ENCODE data around the gene CBX7. TPM values are rescaled to one million over a fixed set of nuclear protein-coding genes. Genes with fewer than 3 reads are reported as not detected.

Gene CBX7
- total RNA-seq, 2 donors from 2014 or later, result 170 to 174 TPM

GRCh38 chr22:39108487-39108886, 44.0 kb downstream of the CBX7 start:
- H3K27ac ChIP-seq, result no peak overlapping the region
- ATAC-seq (ENCODE audit: insufficient number of reproducible peaks, low FRiP score, low read depth), result no peak
- DNase-seq (ENCODE audit: low spot score), result no peak
- no peaks in the 10 kb centered on the region for H3K36me3 ChIP-seq
- TF ChIP-seq CTCF (IDR thresholded peaks at IDR 0.05), result no peak
- no peaks in the 10 kb centered on the region for H3K27me3 ChIP-seq (replicated peaks; ENCODE audit: insufficient read depth)
- H3K9me3 ChIP-seq, result no peaks in the 10 kb centered on the region
- H3K4me3 ChIP-seq, result no peak overlapping the region
- no peaks in the 10 kb centered on the region for H3K4me1 ChIP-seq (ENCODE audit: control insufficient read depth in 1 of 2, low read depth in 2 of 2)

- no peaks in the 10 kb centered on the region for H3K27me3 ChIP-seq (replicated peaks; ENCODE audit: insufficient read depth)
- no peaks in the 10 kb centered on the region for H3K4me1 ChIP-seq (ENCODE audit: control insufficient read depth in 1 of 2, low read depth in 2 of 2)
- TF ChIP-seq CTCF (IDR thresholded peaks at IDR 0.05), result no peak
- no peak overlapping the region for H3K27ac ChIP-seq
- DNase-seq (ENCODE audit: low spot score) (no peak), ATAC-seq (ENCODE audit: insufficient number of reproducible peaks, low FRiP score, low read depth) (no peak)
- no peaks in the 10 kb centered on the region for H3K9me3 ChIP-seq
- H3K36me3 ChIP-seq, result no peaks in the 10 kb centered on the region
- H3K4me3 ChIP-seq, result no peak overlapping the region
Observed at GRCh38 chr22:39106326-39106725, 46.2 kb downstream of the CBX7 start.

GRCh38 chr22:39103431-39103830, 49.0 kb downstream of the CBX7 start:
- H3K4me3 ChIP-seq, result no peak overlapping the region
- no peaks in the 10 kb centered on the region for H3K36me3 ChIP-seq
- H3K4me1 ChIP-seq (ENCODE audit: control insufficient read depth in 1 of 2, low read depth in 2 of 2), result no peaks in the 10 kb centered on the region
- no peaks in the 10 kb centered on the region for H3K9me3 ChIP-seq
- ATAC-seq (ENCODE audit: insufficient number of reproducible peaks, low FRiP score, low read depth), result no peak
- no peak for DNase-seq (ENCODE audit: low spot score)
- TF ChIP-seq CTCF (IDR thresholded peaks at IDR 0.05), result no peak
- H3K27me3 ChIP-seq (replicated peaks; ENCODE audit: insufficient read depth), result no peaks in the 10 kb centered on the region
- no peak overlapping the region for H3K27ac ChIP-seq

- H3K27ac ChIP-seq, result no peak overlapping the region
- ATAC-seq (ENCODE audit: insufficient number of reproducible peaks, low FRiP score, low read depth) (no peak), DNase-seq (ENCODE audit: low spot score) (no peak)
- H3K27me3 ChIP-seq (replicated peaks; ENCODE audit: insufficient read depth), result no peaks in the 10 kb centered on the region
- H3K36me3 ChIP-seq, result no peaks in the 10 kb centered on the region
- H3K4me1 ChIP-seq (ENCODE audit: control insufficient read depth in 1 of 2, low read depth in 2 of 2), result no peaks in the 10 kb centered on the region
- H3K9me3 ChIP-seq, result no peaks in the 10 kb centered on the region
- H3K4me3 ChIP-seq, result no peak overlapping the region
- no peak for TF ChIP-seq CTCF (IDR thresholded peaks at IDR 0.05)
Observed at GRCh38 chr22:39101226-39101625, 51.3 kb downstream of the CBX7 start.

- Histone ChIP-seq H3K4me1 (ENCODE audit: control insufficient read depth in 1 of 2, low read depth in 2 of 2) (no peaks in the 10 kb centered on the region), H3K27me3 (replicated peaks; ENCODE audit: insufficient read depth) (no peaks in the 10 kb centered on the region), H3K27ac (no peak overlapping the region), H3K9me3 (no peaks in the 10 kb centered on the region), H3K4me3 (no peak overlapping the region), H3K36me3 (no peaks in the 10 kb centered on the region)
- ATAC-seq (ENCODE audit: insufficient number of reproducible peaks, low FRiP score, low read depth) (no peak), DNase-seq (ENCODE audit: low spot score) (no peak)
- no peak for TF ChIP-seq CTCF (IDR thresholded peaks at IDR 0.05)
Observed at GRCh38 chr22:39098576-39098975, 53.9 kb downstream of the CBX7 start.

Measured in thoracic aorta (tissue), 2 donors.